CD4-positive, alpha-beta T cell (primary cell): ENCODE results near the gene DBP. TPM values are rescaled to one million over a fixed set of nuclear protein-coding genes. Genes with fewer than 3 reads are reported as not detected.

Source experiments
- ATAC-seq: fragments of 200-7000 bp; cut with Tn5 transposase; one replicate; pipeline ENCODE4 v1.10.0; 2022; ENCODE audit warnings: mild to moderate bottlenecking; ENCODE audit not compliant: poor library complexity
- CTCF ChIA-PET: fragments of 350-600 bp; sonication (Branson Sonifier 250); formaldehyde crosslinking; loops from one replicate; lab custom pipeline; 2021; ENCODE audit warnings: antibody characterized with exemption, inconsistent platforms; lab: Charles Lee
- POLR2A ChIA-PET: fragments of 350-600 bp; sonication (Branson Sonifier 250); formaldehyde crosslinking; loops from one replicate; lab custom pipeline; 2021; ENCODE audit warnings: antibody characterized with exemption, inconsistent platforms; lab: Charles Lee
- DNase-seq, 14 experiments: peaks; one replicate each; pipeline ENCODE4 v3.0.0-alpha.2; 2013 to 2020; ENCODE audit warnings: mixed read lengths in 2 of 14
- H3K27ac ChIP-seq, 2 donors: one replicate each; pipeline versions ENCODE4 v1.5.1 to v1.7.0; 2013; ENCODE audit warnings: low read length in 2 of 2, low read depth in 1 of 2, mild to moderate bottlenecking in 1 of 2
- H3K27me3 ChIP-seq, 2 experiments: 1 replicate in 1 of 2; 2 replicates in 1 of 2; pipeline versions ENCODE4 v1.6.1 to v1.7.0; 2013; ENCODE audit warnings: low read length in 2 of 2, control low read depth in 1 of 2, mild to moderate bottlenecking in 1 of 2, moderate library complexity in 1 of 2; ENCODE audit not compliant: insufficient read depth in 2 of 2, control insufficient read depth in 1 of 2
- H3K36me3 ChIP-seq: one replicate; pipeline ENCODE4 v1.6.1; 2013; ENCODE audit warnings: low read length, control low read depth; ENCODE audit not compliant: insufficient read depth
- H3K4me1 ChIP-seq: one replicate; pipeline ENCODE4 v1.6.1; 2013; ENCODE audit warnings: low read length, control low read depth; ENCODE audit not compliant: insufficient read depth
- H3K4me3 ChIP-seq: one replicate; pipeline ENCODE4 v1.5.1; 2013; ENCODE audit warnings: mild to moderate bottlenecking, low read length, moderate library complexity
- H3K9me3 ChIP-seq, 2 experiments: 1 replicate in 1 of 2; 2 replicates in 1 of 2; pipeline versions ENCODE4 v1.6.1 to v1.7.0; 2013; ENCODE audit warnings: low read length in 2 of 2, mild to moderate bottlenecking in 2 of 2, control low read depth in 1 of 2, moderate library complexity in 1 of 2; ENCODE audit not compliant: control insufficient read depth in 1 of 2, insufficient read depth in 1 of 2
- H3K27ac Mint-ChIP-seq: one replicate; pipeline ENCODE4 v1.8.0; 2020; ENCODE audit warnings: mixed read lengths
- H3K27me3 Mint-ChIP-seq: one replicate; pipeline ENCODE4 v1.8.0; 2021; ENCODE audit warnings: mixed read lengths
- H3K36me3 Mint-ChIP-seq: one replicate; pipeline ENCODE4 v1.8.0; 2021; ENCODE audit warnings: low read depth, mixed read lengths
- H3K4me1 Mint-ChIP-seq: one replicate; pipeline ENCODE4 v1.8.0; 2021; ENCODE audit warnings: low read depth, mixed read lengths
- H3K4me3 Mint-ChIP-seq: one replicate; pipeline ENCODE4 v1.8.0; 2020; ENCODE audit warnings: mild to moderate bottlenecking, mixed read lengths
- H3K9me3 Mint-ChIP-seq: one replicate; pipeline ENCODE4 v1.8.0; 2020; ENCODE audit warnings: mixed read lengths
- CTCF ChIP-seq: fragments of 200-600 bp; IDR thresholded peaks from one replicate; pipeline ENCODE4 v1.8.0; 2022; ENCODE audit warnings: antibody characterized with exemption, mild to moderate bottlenecking
- intact Hi-C, 2 experiments: fragments of 100-400 bp; cut with DNase I in 1 of 2; cut with micrococcal nuclease in 1 of 2; formaldehyde crosslinking; loops; one replicate each; pipeline versions ENCODE4 v1.15.1 to v1.9.0; 2023 to 2025; cut with DNase I, micrococcal nuclease
- total RNA-seq, 174 experiments: library from RNA in 2 of 174; stranded (reverse) in 2 of 174; gene quantifications; one replicate each; pipeline ENCODE4 v1.2.3 and lab custom pipeline; 2021 to 2026

The DBP gene
- total RNA-seq, 2 experiments from 2014 or later = 48.3 to 55.6 TPM

DNA sequence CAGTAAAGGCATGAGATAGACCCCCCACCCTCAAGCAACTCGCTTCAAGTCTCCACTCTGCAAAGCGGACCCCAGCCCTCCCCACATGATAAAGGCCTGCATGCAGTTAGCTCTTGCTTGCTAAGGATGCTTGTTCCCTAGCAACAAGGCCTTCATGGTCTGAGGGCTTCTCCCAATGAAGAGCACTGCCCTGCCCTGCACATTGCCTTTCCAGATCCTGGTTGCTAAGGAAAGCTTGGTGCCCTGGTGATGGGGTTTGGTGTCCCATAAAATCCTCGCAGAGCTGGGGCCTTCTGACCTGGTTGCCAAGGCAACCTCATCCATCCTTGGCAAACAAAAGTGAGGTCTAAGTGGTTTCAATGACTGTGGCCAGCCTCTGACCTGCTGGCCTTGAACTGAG lies 6.0 kb downstream of the DBP start:
- ATAC-seq = no peak
- ChIA-PET CTCF (no interaction called here), POLR2A (interaction anchor here (2.0 to 5.0 kb wide), 2 partner anchors 12 to 14 kb away, joined by 13 to 33 read pairs; partner anchors contain the start of genes CA11, RPL18 and SPHK2)
- Mint-ChIP-seq H3K27ac (peak overlapping the region; percentile 70), H3K4me3 (no peak overlapping the region), H3K4me1 (peaks cover 41% of the 10 kb centered on the region), H3K27me3 (no peaks in the 10 kb centered on the region), H3K9me3 (no peaks in the 10 kb centered on the region), H3K36me3 (peaks cover 68% of the 10 kb centered on the region)
- Histone ChIP-seq H3K9me3 (no peaks in the 10 kb centered on the region), H3K27ac (peak overlapping the region in 1 of 2 donors; percentile 35), H3K4me3 (no peak overlapping the region), H3K27me3 (no peaks in the 10 kb centered on the region), H3K36me3 (peaks cover 51% of the 10 kb centered on the region), H3K4me1 (peaks cover 50% of the 10 kb centered on the region)
- intact Hi-C loops = loop anchor here in 1 of 2 experiments (10.0 kb wide), 1 partner anchor 1244 kb away; the partner anchor contains the start of genes AKT1S1 and TBC1D17
- DNase-seq = peak in 1 of 14 experiments; percentile 6
- no peak for TF ChIP-seq CTCF

DNA sequence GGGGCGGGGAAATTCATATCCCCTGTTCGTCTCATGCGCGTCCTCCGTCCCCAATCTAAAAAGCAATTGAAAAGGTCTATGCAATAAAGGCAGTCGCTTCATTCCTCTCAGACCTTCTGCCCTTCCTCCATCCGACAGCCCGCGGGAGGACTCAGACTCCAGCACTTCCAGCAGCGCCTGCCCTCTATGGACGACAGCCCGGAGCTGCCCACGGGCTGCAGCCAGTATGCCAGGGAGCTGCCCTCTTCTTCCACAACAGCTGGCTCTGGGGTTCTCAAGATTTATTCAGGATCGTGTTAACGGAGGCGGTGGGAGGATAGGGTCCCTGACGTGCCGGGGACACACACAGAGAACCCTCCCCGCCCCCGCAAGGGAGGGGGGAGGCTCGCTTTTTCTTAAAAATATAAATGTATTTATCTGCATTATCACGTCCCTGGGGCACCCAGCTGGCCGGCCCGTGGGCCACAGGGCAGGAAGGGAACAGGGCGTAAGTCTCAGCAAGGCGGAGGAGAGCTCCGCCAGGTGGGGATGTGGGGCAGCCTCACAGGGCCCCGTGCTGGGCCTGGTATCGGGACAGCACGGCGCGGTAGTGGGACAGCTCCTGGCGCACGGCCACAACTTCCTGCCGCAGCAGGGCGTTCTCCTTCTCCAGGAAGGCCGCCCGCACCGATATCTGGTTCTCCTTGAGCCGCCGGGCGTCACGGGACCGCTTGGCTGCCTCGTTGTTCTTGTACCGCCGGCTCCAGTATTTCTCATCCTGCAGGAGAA lies 6.7 kb downstream of the DBP start:
- Mint-ChIP-seq H3K27ac (peak overlapping the region; percentile 73), H3K4me1 (peaks cover 39% of the 10 kb centered on the region), H3K9me3 (no peaks in the 10 kb centered on the region), H3K36me3 (peaks cover 63% of the 10 kb centered on the region), H3K27me3 (no peaks in the 10 kb centered on the region), H3K4me3 (no peak overlapping the region)
- H3K27ac ChIP-seq = no peak overlapping the region
- intact Hi-C loops = loop anchor here in 1 of 2 experiments (10.0 kb wide), 1 partner anchor 1244 kb away; the partner anchor contains the start of genes AKT1S1 and TBC1D17
- ATAC-seq = no peak
- H3K4me3 ChIP-seq = no peak overlapping the region
- peaks cover 50% of the 10 kb centered on the region for H3K4me1 ChIP-seq
- H3K27me3 ChIP-seq = no peaks in the 10 kb centered on the region
- POLR2A ChIA-PET = interaction anchor here (1.1 to 5.0 kb wide), 3 partner anchors 8 to 15 kb away, joined by 5 to 33 read pairs (median 13); partner anchors contain the start of genes CA11, RPL18 and SPHK2
- no peaks in the 10 kb centered on the region for H3K9me3 ChIP-seq
- TF ChIP-seq CTCF = no peak
- CTCF ChIA-PET = no interaction called here
- H3K36me3 ChIP-seq = peaks cover 53% of the 10 kb centered on the region
- DNase-seq = peak in 1 of 14 experiments; percentile 44

DNA sequence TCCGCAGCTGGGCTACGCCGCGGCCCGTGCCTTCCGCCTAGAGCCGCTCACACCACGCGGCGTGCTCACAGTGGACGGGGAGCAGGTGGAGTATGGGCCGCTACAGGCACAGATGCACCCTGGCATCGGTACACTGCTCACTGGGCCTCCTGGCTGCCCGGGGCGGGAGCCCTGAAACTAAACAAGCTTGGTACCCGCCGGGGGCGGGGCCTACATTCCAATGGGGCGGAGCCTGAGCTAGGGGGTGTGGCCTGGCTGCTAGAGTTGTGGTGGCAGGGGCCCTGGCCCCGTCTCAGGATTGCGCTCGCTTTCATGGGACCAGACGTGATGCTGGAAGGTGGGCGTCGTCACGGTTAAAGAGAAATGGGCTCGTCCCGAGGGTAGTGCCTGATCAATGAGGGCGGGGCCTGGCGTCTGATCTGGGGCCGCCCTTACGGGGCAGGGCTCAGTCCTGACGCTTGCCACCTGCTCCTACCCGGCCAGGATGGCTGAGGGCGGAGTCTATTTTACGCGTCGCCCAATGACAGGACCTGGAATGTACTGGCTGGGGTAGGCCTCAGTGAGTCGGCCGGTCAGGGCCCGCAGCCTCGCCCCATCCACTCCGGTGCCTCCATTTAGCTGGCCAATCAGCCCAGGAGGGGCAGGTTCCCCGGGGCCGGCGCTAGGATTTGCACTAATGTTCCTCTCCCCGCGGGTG lies 7.4 kb downstream of the DBP start:
- Mint-ChIP-seq H3K4me1 (peaks cover 40% of the 10 kb centered on the region), H3K9me3 (no peaks in the 10 kb centered on the region), H3K4me3 (peak overlapping the region; percentile 42), H3K36me3 (peaks cover 58% of the 10 kb centered on the region), H3K27ac (peak overlapping the region; percentile 73), H3K27me3 (no peaks in the 10 kb centered on the region)
- Histone ChIP-seq H3K27me3 (no peaks in the 10 kb centered on the region), H3K4me3 (no peak overlapping the region), H3K36me3 (peaks cover 53% of the 10 kb centered on the region), H3K4me1 (peaks cover 46% of the 10 kb centered on the region), H3K9me3 (no peaks in the 10 kb centered on the region), H3K27ac (no peak overlapping the region)
- ATAC-seq = peak; percentile 9
- TF ChIP-seq CTCF = no peak
- DNase-seq = peak in 2 of 14 experiments; percentile 27 to 64
- POLR2A ChIA-PET = interaction anchor here (1.1 to 5.0 kb wide), 3 partner anchors 8 to 16 kb away, joined by 5 to 33 read pairs (median 13); partner anchors contain the start of genes CA11, RPL18 and SPHK2
- CTCF ChIA-PET = no interaction called here
- intact Hi-C loops = loop anchor here in 1 of 2 experiments (10.0 kb wide), 2 partner anchors 365 to 1245 kb away; partner anchors contain the start of genes AKT1S1, GYS1, RUVBL2 and TBC1D17
